GM21360 (cell line): Measurements from ENCODE around the gene MRPS17.
"Not testable (repeated sequence)": the region's sequence is repeated elsewhere in the genome, so short reads cannot be mapped to it uniquely, and the experiment has no call there.

Source experiments
- ATAC-seq: cut with Tn5 transposase; IDR thresholded peaks from one replicate; pipeline ENCODE4 v1.9.1; 2021; ENCODE audit warnings: mild to moderate bottlenecking, moderate library complexity; ENCODE audit not compliant: unreplicated experiment

Gene MRPS17

GRCh38 chr7:55951637-55952351, at the start of gene MRPS17:
MRPS17 (plus strand) TSS chr7:55951877; CDS start chr7:55953196, 1,319 bp downstream.
- peak; percentile 100 for ATAC-seq

GRCh38 chr7:55903985-55904759, 47.5 kb upstream of the MRPS17 start:
- peak; percentile 96 for ATAC-seq

GRCh38 chr7:55912748-55913158, 38.9 kb upstream of the MRPS17 start:
- no peak for ATAC-seq

GRCh38 chr7:55917771-55918170, 33.9 kb upstream of the MRPS17 start:
- no peak for ATAC-seq

GRCh38 chr7:55928006-55928767, 23.5 kb upstream of the MRPS17 start:
- ATAC-seq: no peak

- ATAC-seq: no peak
Measured at GRCh38 chr7:55931421-55932151, 20.1 kb upstream of the MRPS17 start.

GRCh38 chr7:55939514-55940123, 12.1 kb upstream of the MRPS17 start:
- no peak for ATAC-seq

- no peak for ATAC-seq
Measured at GRCh38 chr7:55946545-55946944, 5.1 kb upstream of the MRPS17 start.

- not testable (repeated sequence) for ATAC-seq
Measured at GRCh38 chr7:55952352-55952671, 635 bp downstream of the MRPS17 start.

GRCh38 chr7:55953707-55954475, 2.2 kb downstream of the MRPS17 start:
- no peak for ATAC-seq

- no peak for ATAC-seq
Measured at GRCh38 chr7:55957190-55957589, 5.5 kb downstream of the MRPS17 start.

- ATAC-seq: no peak
Measured at GRCh38 chr7:55962014-55962413, 10.3 kb downstream of the MRPS17 start.

GRCh38 chr7:55963584-55964168, 12.0 kb downstream of the MRPS17 start:
- ATAC-seq: no peak

- peak; percentile 75 for ATAC-seq
Measured at GRCh38 chr7:55964261-55965099, 12.8 kb downstream of the MRPS17 start, which contains the start of gene NIPSNAP2. NIPSNAP2 (plus strand) TSS chr7:55964585; CDS start chr7:55964610, 25 bp downstream.

- no peak for ATAC-seq
Measured at GRCh38 chr7:55965100-55965470, 13.4 kb downstream of the MRPS17 start.

- no peak for ATAC-seq
Measured at GRCh38 chr7:55965805-55966421, 14.2 kb downstream of the MRPS17 start.

- ATAC-seq: no peak
Measured at GRCh38 chr7:55966851-55967250, 15.2 kb downstream of the MRPS17 start.

GRCh38 chr7:55969391-55969790, 17.7 kb downstream of the MRPS17 start:
- no peak for ATAC-seq
